CD4-positive, alpha-beta memory T cell (primary cell): ENCODE data around the gene CDKN2AIPNL. TPM values are rescaled to one million over a fixed set of nuclear protein-coding genes. Genes with fewer than 3 reads are reported as not detected.
A peak's percentile ranks its signal among the peaks of the same experiment; 100 is the strongest.

Experiments used
- CTCF ChIA-PET: fragments of 350-600 bp; sonication (Branson Sonifier 250); formaldehyde crosslinking; loops from one replicate; lab custom pipeline; 2021; ENCODE audit warnings: inconsistent platforms; ENCODE audit not compliant: partially characterized antibody; lab: Charles Lee
- POLR2A ChIA-PET: fragments of 350-600 bp; sonication (Branson Sonifier 250); formaldehyde crosslinking; loops from one replicate; lab custom pipeline; 2021; ENCODE audit not compliant: partially characterized antibody; lab: Charles Lee
- DNase-seq, 5 donors: peaks; one replicate each; pipeline versions ENCODE4 v3.0.0 to v3.0.0-alpha.2; 2020 to 2022; ENCODE audit warnings: mixed read lengths in 1 of 5
- H3K27ac ChIP-seq: one replicate; pipeline ENCODE4 v1.7.0; 2013; ENCODE audit warnings: low read depth, low read length
- H3K27me3 ChIP-seq: 2 replicates; pipeline ENCODE4 v1.7.0; 2013; ENCODE audit warnings: mild to moderate bottlenecking, low read length, moderate library complexity; ENCODE audit not compliant: insufficient read depth
- H3K36me3 ChIP-seq: 2 replicates; pipeline ENCODE4 v1.7.0; 2013; ENCODE audit warnings: mild to moderate bottlenecking, low read length, moderate library complexity; ENCODE audit not compliant: insufficient read depth
- H3K4me1 ChIP-seq: 2 replicates; pipeline ENCODE4 v1.7.0; 2013; ENCODE audit warnings: mild to moderate bottlenecking, low read length, moderate library complexity; ENCODE audit not compliant: insufficient read depth
- H3K4me3 ChIP-seq, 2 donors: one replicate each; pipeline ENCODE4 v1.7.0; 2013; ENCODE audit warnings: low read length in 2 of 2, mild to moderate bottlenecking in 1 of 2
- H3K9me3 ChIP-seq, 2 donors: one replicate each; pipeline ENCODE4 v1.7.0; 2013; ENCODE audit warnings: low read length in 2 of 2, control low read depth in 1 of 2; ENCODE audit not compliant: control insufficient read depth in 1 of 2
- H3K27ac Mint-ChIP-seq, 7 donors: one replicate each; pipeline ENCODE4 v1.8.0; 2020 to 2021; ENCODE audit warnings: mixed read lengths in 7 of 7, mild to moderate bottlenecking in 6 of 7, inconsistent platforms in 3 of 7, moderate library complexity in 3 of 7
- H3K27me3 Mint-ChIP-seq, 2 donors: one replicate each; pipeline ENCODE4 v1.8.0; 2020 to 2021; ENCODE audit warnings: mixed read lengths in 2 of 2
- H3K36me3 Mint-ChIP-seq, 2 donors: one replicate each; pipeline ENCODE4 v1.8.0; 2020 to 2021; ENCODE audit warnings: mixed read lengths in 2 of 2, inconsistent platforms in 1 of 2, mild to moderate bottlenecking in 1 of 2
- H3K4me1 Mint-ChIP-seq, 4 donors: one replicate each; pipeline ENCODE4 v1.8.0; 2020 to 2021; ENCODE audit warnings: mixed read lengths in 4 of 4, mild to moderate bottlenecking in 1 of 4
- H3K4me3 Mint-ChIP-seq, 8 donors: one replicate each; pipeline ENCODE4 v1.8.0; 2020 to 2021; ENCODE audit warnings: mixed read lengths in 8 of 8, mild to moderate bottlenecking in 7 of 8, moderate library complexity in 6 of 8, inconsistent platforms in 3 of 8
- H3K9me3 Mint-ChIP-seq, 8 donors: one replicate each; pipeline ENCODE4 v1.8.0; 2020 to 2021; ENCODE audit warnings: mixed read lengths in 8 of 8, mild to moderate bottlenecking in 5 of 8, inconsistent platforms in 3 of 8, moderate library complexity in 1 of 8
- intact Hi-C: fragments of 100-400 bp; cut with micrococcal nuclease; formaldehyde crosslinking; loops from one replicate; pipeline ENCODE4 v1.15.1; 2023
- polyA plus RNA-seq, 2 donors: library from polyadenylated mRNA; unstranded; fragments of 300-500 nt; fragmentation: Illumina TruSeq; gene quantifications; one replicate each; pipeline ENCODE4 v1.2.3, GENCODE V29; 2021
- total RNA-seq, 2 experiments: library from RNA; stranded (reverse); gene quantifications; one replicate each; pipeline ENCODE4 v1.2.3, GENCODE V29; 2021

CDKN2AIPNL gene
- total and polyA plus RNA-seq, 4 experiments from 2014 or later = 14.7 to 32.4 (median 20.1) TPM

DNA sequence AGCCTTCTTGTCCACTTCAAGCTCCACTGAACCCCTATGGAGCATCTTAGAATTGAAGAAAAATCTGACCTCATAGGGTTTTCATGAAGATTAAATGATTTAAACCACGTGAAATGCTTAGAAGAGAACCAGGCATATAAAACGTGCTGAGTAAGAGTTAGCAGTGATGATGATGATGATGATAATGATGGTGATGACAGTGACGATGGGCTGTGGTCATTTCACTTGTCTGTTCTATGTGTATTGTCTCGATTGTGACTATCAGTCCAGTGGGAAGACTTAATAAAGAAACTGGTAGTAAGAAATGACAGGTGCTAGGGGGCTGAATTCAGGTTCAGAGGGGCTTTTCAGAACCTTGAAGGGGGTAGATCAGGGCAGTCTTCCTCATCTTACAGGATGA lies 45.1 kb upstream of the CDKN2AIPNL start:
- Histone ChIP-seq H3K27me3 (no peaks in the 10 kb centered on the region), H3K4me3 (no peak overlapping the region), H3K4me1 (no peaks in the 10 kb centered on the region), H3K9me3 (no peaks in the 10 kb centered on the region), H3K27ac (no peak overlapping the region), H3K36me3 (no peaks in the 10 kb centered on the region)
- intact Hi-C loops = no loop called here
- H3K9me3 Mint-ChIP-seq = peaks cover 0 to 3% (median 0%) of the 10 kb centered on the region in 8 donors
- CTCF ChIA-PET = no interaction called here
- no peak overlapping the region for H3K4me3 Mint-ChIP-seq
- H3K27me3 Mint-ChIP-seq = no peaks in the 10 kb centered on the region
- POLR2A ChIA-PET = interaction anchor here (1.2 kb wide), 1 partner anchor 9 kb away, joined by 3 read pairs; no protein-coding TSS in a partner anchor
- no peaks in the 10 kb centered on the region for H3K36me3 Mint-ChIP-seq
- no peak overlapping the region for H3K27ac Mint-ChIP-seq
- peaks cover 0 to 3% (median 0%) of the 10 kb centered on the region in 4 donors for H3K4me1 Mint-ChIP-seq
- no peak for DNase-seq

DNA sequence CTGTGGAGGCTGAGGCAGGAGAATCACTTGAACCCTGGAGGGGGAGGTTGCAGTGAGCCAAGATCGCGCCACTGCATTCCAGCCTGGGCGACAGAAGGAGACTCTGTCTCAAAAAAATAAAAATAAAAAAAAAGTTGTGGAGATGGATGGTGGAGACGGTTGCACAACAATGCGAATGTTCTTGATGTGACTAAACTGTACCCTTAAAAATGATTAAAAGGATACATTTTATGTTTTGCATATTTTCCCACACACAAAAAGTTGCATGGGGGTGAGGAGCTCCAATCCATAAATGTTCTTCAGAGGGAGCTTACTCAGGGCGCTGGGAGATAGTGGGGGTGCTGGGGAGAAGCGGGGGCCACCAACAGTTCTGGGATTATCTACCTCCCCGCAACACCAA lies 43.8 kb upstream of the CDKN2AIPNL start:
- Histone ChIP-seq H3K9me3 (no peaks in the 10 kb centered on the region), H3K4me3 (no peak overlapping the region), H3K27ac (no peak overlapping the region), H3K36me3 (no peaks in the 10 kb centered on the region), H3K27me3 (no peaks in the 10 kb centered on the region), H3K4me1 (no peaks in the 10 kb centered on the region)
- no peaks in the 10 kb centered on the region for H3K27me3 Mint-ChIP-seq
- no peak overlapping the region for H3K27ac Mint-ChIP-seq
- peaks cover 0 to 3% (median 0%) of the 10 kb centered on the region in 4 donors for H3K4me1 Mint-ChIP-seq
- ChIA-PET POLR2A (interaction anchor here (1.2 kb wide), 1 partner anchor 11 kb away, joined by 3 read pairs; no protein-coding TSS in a partner anchor), CTCF (interaction anchor here (1.2 kb wide), 1 partner anchor 68 kb away, joined by 3 read pairs; no protein-coding TSS in a partner anchor)
- H3K9me3 Mint-ChIP-seq = peaks cover 0 to 3% (median 0%) of the 10 kb centered on the region in 8 donors
- no peaks in the 10 kb centered on the region for H3K36me3 Mint-ChIP-seq
- DNase-seq = no peak
- H3K4me3 Mint-ChIP-seq = no peak overlapping the region
- intact Hi-C loops = no loop called here

DNA sequence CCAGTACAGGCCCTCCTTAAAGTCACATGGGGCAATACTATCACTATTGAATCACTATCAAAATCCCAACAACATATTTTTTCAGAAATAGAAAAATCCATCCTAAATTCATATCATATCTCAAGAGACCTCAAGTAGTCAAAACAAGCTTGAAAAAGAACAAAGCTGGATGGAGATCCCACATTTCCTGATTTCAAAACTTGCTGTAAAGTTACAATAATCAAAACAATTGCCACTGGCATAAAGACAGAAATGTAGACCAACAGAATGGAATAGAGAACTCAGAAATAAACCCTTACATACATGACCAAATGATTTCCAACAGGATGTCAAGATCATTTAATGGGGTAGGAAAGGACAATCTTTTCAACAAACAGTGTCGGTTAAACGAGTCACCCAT lies 41.3 kb upstream of the CDKN2AIPNL start:
- Histone ChIP-seq H3K27ac (no peak overlapping the region), H3K4me3 (no peak overlapping the region), H3K36me3 (no peaks in the 10 kb centered on the region), H3K27me3 (no peaks in the 10 kb centered on the region), H3K9me3 (no peaks in the 10 kb centered on the region), H3K4me1 (no peaks in the 10 kb centered on the region)
- Mint-ChIP-seq H3K27me3 (no peaks in the 10 kb centered on the region), H3K4me3 (no peak overlapping the region), H3K9me3 (peaks cover 0 to 3% (median 0%) of the 10 kb centered on the region in 8 donors), H3K27ac (no peak overlapping the region), H3K36me3 (no peaks in the 10 kb centered on the region), H3K4me1 (peaks cover 0 to 3% (median 0%) of the 10 kb centered on the region in 4 donors)
- DNase-seq = no peak
- ChIA-PET POLR2A (no interaction called here), CTCF (interaction anchor here (0.8 kb wide), 1 partner anchor 16 kb away, joined by 3 read pairs; no protein-coding TSS in a partner anchor)
- intact Hi-C loops = no loop called here

DNA sequence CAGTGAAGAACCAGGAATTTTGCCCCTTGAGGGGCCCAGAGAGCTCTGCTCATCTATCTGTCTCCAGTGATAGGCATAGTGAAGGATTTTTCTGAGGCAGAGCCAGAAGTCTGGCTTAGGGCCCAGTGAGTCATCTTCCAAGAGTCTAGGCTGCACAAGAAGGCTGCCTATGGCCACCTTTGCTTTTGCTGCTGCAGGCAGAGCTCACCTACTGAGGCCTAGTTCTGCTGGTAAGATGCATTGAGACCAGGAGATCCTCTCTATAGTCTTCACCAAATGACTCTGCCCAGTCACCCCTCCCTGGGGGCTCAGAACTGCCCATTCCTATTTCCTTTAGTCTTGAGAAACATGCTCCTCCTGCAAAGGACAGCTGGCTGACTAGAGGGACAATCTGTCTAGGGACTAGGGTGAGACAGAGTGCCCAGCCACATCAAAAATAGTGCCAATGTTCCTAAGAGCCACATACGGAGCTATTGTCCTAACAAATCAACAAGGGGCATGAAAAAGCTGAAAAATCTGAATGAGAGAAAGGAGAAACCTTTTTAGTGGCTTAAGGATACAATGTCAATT lies 40.3 kb upstream of the CDKN2AIPNL start:
- DNase-seq = no peak
- CTCF ChIA-PET = interaction anchor here (0.6 kb wide), 1 partner anchor 63 kb away, joined by 3 read pairs; no protein-coding TSS in a partner anchor
- peak overlapping the region in 1 of 7 donors; percentile 13 for H3K27ac Mint-ChIP-seq
- Histone ChIP-seq H3K36me3 (no peaks in the 10 kb centered on the region), H3K9me3 (no peaks in the 10 kb centered on the region), H3K4me1 (no peaks in the 10 kb centered on the region), H3K4me3 (no peak overlapping the region), H3K27me3 (no peaks in the 10 kb centered on the region), H3K27ac (no peak overlapping the region)
- H3K4me3 Mint-ChIP-seq = no peak overlapping the region
- H3K27me3 Mint-ChIP-seq = no peaks in the 10 kb centered on the region
- no peaks in the 10 kb centered on the region for H3K36me3 Mint-ChIP-seq
- POLR2A ChIA-PET = no interaction called here
- peaks cover 0 to 3% (median 0%) of the 10 kb centered on the region in 4 donors for H3K4me1 Mint-ChIP-seq
- intact Hi-C loops = no loop called here
- H3K9me3 Mint-ChIP-seq = peaks cover 0 to 3% (median 0%) of the 10 kb centered on the region in 8 donors

DNA sequence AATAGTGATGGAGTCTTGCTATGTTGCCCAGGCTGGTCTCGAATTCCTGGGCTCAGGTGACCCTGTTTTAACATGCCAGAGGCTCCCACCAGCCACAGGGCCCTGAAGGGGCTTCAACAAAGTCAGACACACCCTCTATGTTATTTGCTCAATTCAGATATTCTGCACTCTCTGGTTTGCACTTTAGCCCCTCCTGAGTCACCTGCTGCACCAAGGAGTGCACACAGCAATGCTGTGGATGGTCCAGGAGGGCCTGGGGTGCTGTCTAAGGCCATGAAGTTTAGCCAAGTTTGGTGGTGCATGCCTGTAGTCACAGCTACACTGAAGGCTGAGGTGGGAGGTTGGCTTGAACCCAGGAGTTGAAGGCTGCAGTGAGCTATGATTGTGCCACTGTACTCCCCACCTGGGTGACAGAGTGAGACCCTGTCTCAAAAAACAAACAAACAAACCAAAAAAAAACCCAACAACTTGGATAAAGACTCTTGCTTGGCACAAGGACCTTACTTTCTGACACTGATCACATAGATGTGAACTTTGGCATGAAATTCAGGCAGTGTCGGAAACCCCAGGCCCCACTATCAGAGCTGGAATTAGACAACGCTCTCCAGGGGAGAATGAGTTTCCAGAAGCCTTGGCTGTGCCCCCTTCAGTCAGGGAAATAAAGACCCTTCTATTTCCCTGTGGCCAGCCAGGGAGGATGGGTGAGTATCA lies 39.7 kb upstream of the CDKN2AIPNL start:
- DNase-seq = no peak
- H3K27me3 ChIP-seq = no peaks in the 10 kb centered on the region
- no peaks in the 10 kb centered on the region for H3K36me3 ChIP-seq
- no peak overlapping the region for H3K27ac ChIP-seq
- H3K9me3 ChIP-seq = no peaks in the 10 kb centered on the region
- H3K27ac Mint-ChIP-seq = peak overlapping the region in 1 of 7 donors; percentile 15
- no peaks in the 10 kb centered on the region for H3K4me1 ChIP-seq
- intact Hi-C loops = no loop called here
- H3K27me3 Mint-ChIP-seq = no peaks in the 10 kb centered on the region
- H3K4me3 ChIP-seq = no peak overlapping the region
- ChIA-PET CTCF (interaction anchor here (0.6 kb wide), 1 partner anchor 62 kb away, joined by 3 read pairs; no protein-coding TSS in a partner anchor), POLR2A (interaction anchor here (0.7 kb wide), 1 partner anchor 102 kb away, joined by 3 read pairs; no protein-coding TSS in a partner anchor)
- peaks cover 0 to 3% (median 0%) of the 10 kb centered on the region in 4 donors for H3K4me1 Mint-ChIP-seq
- no peaks in the 10 kb centered on the region for H3K36me3 Mint-ChIP-seq
- peaks cover 0 to 3% (median 0%) of the 10 kb centered on the region in 8 donors for H3K9me3 Mint-ChIP-seq
- no peak overlapping the region for H3K4me3 Mint-ChIP-seq

DNA sequence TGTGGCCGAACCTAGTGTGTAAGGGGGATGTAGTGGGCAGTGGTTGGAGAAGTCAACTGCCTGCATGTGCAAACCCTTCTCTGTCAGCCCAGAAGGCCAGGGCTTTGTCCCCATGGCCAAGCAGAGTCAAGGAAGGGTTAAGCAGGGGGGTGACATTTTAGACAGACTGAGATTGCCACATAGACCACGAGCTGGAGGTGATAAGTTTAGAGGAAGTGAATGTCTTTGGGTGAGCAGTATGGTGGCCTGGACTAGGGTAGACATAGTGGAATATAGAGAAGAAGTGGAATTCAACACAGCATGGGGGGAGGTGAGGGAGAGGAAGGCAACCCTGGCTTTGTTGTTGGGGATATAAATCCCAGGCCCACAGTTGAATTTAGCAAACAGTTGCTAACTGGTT lies 38.7 kb upstream of the CDKN2AIPNL start:
- ChIA-PET CTCF (no interaction called here), POLR2A (interaction anchor here (0.7 kb wide), 1 partner anchor 103 kb away, joined by 3 read pairs; no protein-coding TSS in a partner anchor)
- H3K36me3 Mint-ChIP-seq = no peaks in the 10 kb centered on the region
- H3K9me3 Mint-ChIP-seq = no peaks in the 10 kb centered on the region
- H3K27me3 ChIP-seq = no peaks in the 10 kb centered on the region
- H3K4me1 ChIP-seq = no peaks in the 10 kb centered on the region
- H3K36me3 ChIP-seq = no peaks in the 10 kb centered on the region
- H3K4me1 Mint-ChIP-seq = no peaks in the 10 kb centered on the region
- H3K4me3 ChIP-seq = no peak overlapping the region
- intact Hi-C loops = no loop called here
- no peak overlapping the region for H3K27ac ChIP-seq
- H3K9me3 ChIP-seq = no peaks in the 10 kb centered on the region
- H3K27me3 Mint-ChIP-seq = no peaks in the 10 kb centered on the region
- H3K27ac Mint-ChIP-seq = no peak overlapping the region
- H3K4me3 Mint-ChIP-seq = no peak overlapping the region
- no peak for DNase-seq

DNA sequence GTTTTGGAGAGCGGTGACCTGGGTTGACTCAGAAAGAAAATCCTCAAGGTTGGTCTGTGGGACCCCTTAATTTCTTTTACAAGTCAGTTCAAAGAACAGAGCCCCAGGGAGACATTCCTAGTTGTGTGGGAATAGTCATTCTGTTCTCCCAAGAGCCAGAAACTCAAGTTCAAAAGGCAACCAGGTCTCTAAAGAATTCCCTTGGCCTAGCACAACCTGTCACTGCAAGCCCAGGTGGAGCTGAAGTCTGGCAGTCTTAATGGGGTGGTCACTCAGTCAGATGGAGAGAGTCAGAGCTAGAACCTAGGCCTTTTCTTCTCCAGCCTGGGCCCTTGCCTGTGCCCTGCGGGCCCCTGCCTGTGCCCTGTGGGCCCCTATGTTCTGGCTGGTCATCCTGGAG lies 37.5 kb upstream of the CDKN2AIPNL start:
- CTCF ChIA-PET = interaction anchor here (1.0 to 1.6 kb wide), 3 partner anchors 13 to 125 kb away, joined by 3 to 5 read pairs (median 3); no protein-coding TSS in a partner anchor
- Histone ChIP-seq H3K4me3 (no peak overlapping the region), H3K27ac (no peak overlapping the region), H3K4me1 (no peaks in the 10 kb centered on the region), H3K27me3 (no peaks in the 10 kb centered on the region), H3K9me3 (no peaks in the 10 kb centered on the region), H3K36me3 (no peaks in the 10 kb centered on the region)
- Mint-ChIP-seq H3K4me1 (no peaks in the 10 kb centered on the region), H3K36me3 (no peaks in the 10 kb centered on the region), H3K27ac (no peak overlapping the region), H3K4me3 (no peak overlapping the region), H3K27me3 (no peaks in the 10 kb centered on the region), H3K9me3 (no peaks in the 10 kb centered on the region)
- intact Hi-C loops = no loop called here
- no peak for DNase-seq
- POLR2A ChIA-PET = no interaction called here
